Adipose tissue (tissue), 3 donors: Measurements from ENCODE around the gene NKX2-3. TPM values are rescaled to one million over a fixed set of nuclear protein-coding genes. Genes with fewer than 3 reads are reported as not detected.

Experiments
- H3K27ac ChIP-seq: one replicate; pipeline ENCODE4 v1.5.1; 2013; ENCODE audit warnings: low read depth, low read length
- WGBS, 3 donors: extraction: QIAGEN DNeasy Blood & Tissue Kit; methylation state at CpG; one replicate each; pipeline ENCODE4 v1.1.7; 2013; 5-methylcytosine and 5-hydroxymethylcytosine counted together
- polyA plus RNA-seq, 3 donors: library from polyadenylated mRNA; stranded (reverse); fragments of 200-250 nt; gene quantifications; one replicate each; pipeline ENCODE4 v1.2.3, GENCODE V29; 2013
- donor health status: healthy with polysubstance abuse.
- donor health status: Bipolar disorder and iron deficiency.
- donor health status: healthy.

The NKX2-3 gene
- polyA plus RNA-seq, 3 donors = 0.90 to 2.3 (median 1.1) TPM

GRCh38 chr10:99524736-99525380 is 7.9 kb upstream of the NKX2-3 start:
- 29 to 85% (median 83%) methylated on average over 10 of the region's 10 CpGs for WGBS, 3 donors

GRCh38 chr10:99525897-99526296 is 6.8 kb upstream of the NKX2-3 start:
- no peak overlapping the region for H3K27ac ChIP-seq

More at GRCh38 chr10:99524736-99525380, 7.9 kb upstream of the NKX2-3 start:
- H3K27ac ChIP-seq = no peak overlapping the region

GRCh38 chr10:99526861-99527504 is 5.8 kb upstream of the NKX2-3 start:
- H3K27ac ChIP-seq = no peak overlapping the region
- 27 to 58% (median 57%) methylated on average over 24 of the region's 24 CpGs for WGBS, 3 donors

- no peak overlapping the region for H3K27ac ChIP-seq
- 21 to 26% (median 23%) methylated on average over 54 to 56 of the region's 56 CpGs for WGBS, 3 donors
Observed at GRCh38 chr10:99527526-99528493, 4.9 kb upstream of the NKX2-3 start.

GRCh38 chr10:99528494-99529441 is 4.0 kb upstream of the NKX2-3 start:
- 22 to 28% (median 22%) methylated on average over 10 of the region's 10 CpGs for WGBS, 3 donors
- H3K27ac ChIP-seq = no peak overlapping the region

- H3K27ac ChIP-seq = no peak overlapping the region
- WGBS, 3 donors = 13 to 27% (median 25%) methylated on average over 22 of the region's 22 CpGs
Observed at GRCh38 chr10:99529591-99530107, 3.1 kb upstream of the NKX2-3 start.

- 8 to 16% (median 11%) methylated on average over 46 of the region's 46 CpGs for WGBS, 3 donors
- no peak overlapping the region for H3K27ac ChIP-seq
Observed at GRCh38 chr10:99530108-99531025, 2.4 kb upstream of the NKX2-3 start.

- H3K27ac ChIP-seq = no peak overlapping the region
- 9 to 12% (median 11%) methylated on average over 40 of the region's 40 CpGs for WGBS, 3 donors
Observed at GRCh38 chr10:99531026-99531695, 1.6 kb upstream of the NKX2-3 start.

GRCh38 chr10:99531696-99532593 is 797 bp upstream of the NKX2-3 start:
- 37 to 42% (median 38%) methylated on average over 25 of the region's 25 CpGs for WGBS, 3 donors
- H3K27ac ChIP-seq = no peak overlapping the region

- 9 to 12% (median 11%) methylated on average over 38 of the region's 38 CpGs for WGBS, 3 donors
- H3K27ac ChIP-seq = no peak overlapping the region
Observed at GRCh38 chr10:99533496-99534449, 1.0 kb downstream of the NKX2-3 start.

GRCh38 chr10:99534450-99534938 is 1.8 kb downstream of the NKX2-3 start:
- WGBS, 3 donors = 12 to 18% (median 15%) methylated on average over 26 of the region's 26 CpGs
- H3K27ac ChIP-seq = no peak overlapping the region

- H3K27ac ChIP-seq = no peak overlapping the region
- WGBS, 3 donors = 1 to 2% (median 2%) methylated on average over 84 to 100 of the region's 100 CpGs
Observed at GRCh38 chr10:99534939-99535763, 2.4 kb downstream of the NKX2-3 start.

GRCh38 chr10:99535764-99536337 is 3.1 kb downstream of the NKX2-3 start:
- no peak overlapping the region for H3K27ac ChIP-seq
- WGBS, 3 donors = 14 to 27% (median 23%) methylated on average over 37 to 42 of the region's 42 CpGs
